Subcutaneous adipose tissue (tissue), 4 donors: ENCODE results near the gene PTPRK. TPM values are rescaled to one million over a fixed set of nuclear protein-coding genes. Genes with fewer than 3 reads are reported as not detected.

Experiments
- CTCF ChIP-seq: fragments of 450-650 bp; IDR thresholded peaks from one replicate; pipeline ENCODE4 v1.5.1; 2016; ENCODE audit warnings: low read depth, mild to moderate bottlenecking, control low read depth, antibody characterized with exemption, moderate library complexity
- total RNA-seq, 4 donors: library from RNA; depleted of rRNA; stranded (reverse); fragments of >200 nt; gene quantifications; one replicate each; pipeline ENCODE4 v1.1.0, GENCODE V29; 2016

PTPRK gene
- total RNA-seq, 4 donors from 2014 or later: 21.6 to 31.0 (median 26.1) TPM

- TF ChIP-seq CTCF: no peak
Observed at GRCh38 chr6:128171182-128171581, 349.2 kb downstream of the PTPRK start.

DNA sequence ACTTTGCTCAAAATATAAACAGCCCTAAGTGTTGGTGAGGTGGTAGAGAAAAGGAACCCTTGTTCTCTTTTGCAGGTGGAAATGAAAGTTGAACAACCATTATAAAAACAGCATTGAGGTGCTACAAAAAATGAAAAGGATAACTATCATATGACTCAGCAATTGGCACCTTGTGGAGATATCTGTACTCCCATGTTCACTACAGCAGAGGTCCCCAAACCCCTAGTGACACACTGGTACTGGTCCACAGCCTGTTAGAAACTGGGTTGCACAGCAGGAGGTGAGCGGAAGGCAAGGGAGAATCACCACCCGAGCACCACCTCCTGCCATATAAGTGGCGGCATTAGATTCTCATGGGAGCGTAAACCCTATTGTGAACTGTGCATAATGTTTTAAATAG lies 352.2 kb downstream of the PTPRK start:
- no peak for TF ChIP-seq CTCF

- TF ChIP-seq CTCF: no peak
Observed at GRCh38 chr6:128167552-128167951, 352.8 kb downstream of the PTPRK start.

DNA sequence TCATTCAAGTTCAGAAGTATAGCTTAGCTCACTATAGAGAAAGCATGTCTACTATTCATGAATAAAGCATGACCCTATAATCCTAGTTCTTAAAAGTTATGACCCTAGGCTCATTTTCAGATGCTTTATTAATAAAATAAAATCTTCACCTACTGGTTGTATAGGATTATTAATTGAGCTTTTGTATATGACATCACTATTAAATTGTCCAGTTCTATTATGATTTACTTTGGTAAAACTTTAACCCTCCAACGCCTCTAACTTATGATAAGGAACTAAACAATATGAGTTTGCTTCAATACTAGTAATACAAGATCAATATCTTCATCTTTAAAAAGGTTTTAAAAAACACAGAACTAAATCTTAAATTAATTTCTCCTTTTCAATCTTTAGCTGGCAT lies 356.1 kb downstream of the PTPRK start:
- TF ChIP-seq CTCF: no peak

GRCh38 chr6:128162423-128162822 lies 358.0 kb downstream of the PTPRK start:
- no peak for TF ChIP-seq CTCF

DNA sequence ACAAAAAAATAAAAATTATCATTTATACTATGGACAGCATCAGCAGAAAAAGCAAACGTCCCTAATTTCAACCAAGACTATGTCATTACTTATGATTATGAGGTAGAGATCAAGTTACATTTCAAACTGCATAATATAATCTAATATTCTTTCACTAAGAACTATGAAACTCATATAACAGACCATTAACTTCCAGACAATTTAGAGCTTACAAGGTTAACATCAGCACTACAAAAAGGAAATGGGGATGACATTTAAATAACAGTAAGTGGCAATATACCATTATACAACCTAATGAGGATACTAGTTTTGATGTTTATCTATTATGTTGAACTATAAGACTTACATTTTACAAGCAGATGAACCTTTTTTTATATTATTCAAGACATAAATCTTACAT lies 358.6 kb downstream of the PTPRK start:
- no peak for TF ChIP-seq CTCF

GRCh38 chr6:128161263-128161662 lies 359.1 kb downstream of the PTPRK start:
- no peak for TF ChIP-seq CTCF
